K562 (cell line): Measurements from ENCODE around the gene B3GALT4. TPM values are rescaled to one million over a fixed set of nuclear protein-coding genes. Genes with fewer than 3 reads are reported as not detected.

Experiments used
- BRD9 ChIP-seq: fragments of 450-650 bp; IDR thresholded peaks from 2 replicates; pipeline ENCODE4 v1.6.1; 2018; ENCODE audit warnings: low read depth; ENCODE audit not compliant: partially characterized antibody
- EZH2 ChIP-seq: IDR thresholded peaks from 2 replicates; pipeline ENCODE4 v1.6.1; 2012; ENCODE audit warnings: low read depth, mild to moderate bottlenecking, inconsistent platforms, low read length, borderline replicate concordance
- KLF1 ChIP-seq: fragments of 450-650 bp; IDR thresholded peaks from 2 replicates; pipeline ENCODE4 v1.6.1; 2016; ENCODE audit warnings: missing genetic modification characterization, missing compliant biosample characterization
- LARP7 ChIP-seq: fragments of 450-650 bp; IDR thresholded peaks from 2 replicates; pipeline ENCODE4 v1.6.1; 2016
- PURB ChIP-seq: sonication (generic); formaldehyde crosslinking; IDR thresholded peaks from 2 replicates; pipeline ENCODE4 v1.9.0; 2021; ENCODE audit warnings: low read depth, mild to moderate bottlenecking, missing genetic modification reagents
- RBM34 ChIP-seq: fragments of 200-400 bp; formaldehyde crosslinking; IDR thresholded peaks from 2 replicates; pipeline ENCODE4 v1.6.1; 2018; ENCODE audit warnings: low read length, borderline replicate concordance; ENCODE audit not compliant: insufficient read depth
- RFX5 ChIP-seq: IDR thresholded peaks from 2 replicates; pipeline ENCODE4 v1.6.1; 2011; ENCODE audit warnings: low read depth, mild to moderate bottlenecking, improper control_type of control experiment, low read length
- XRCC5 ChIP-seq: fragments of 200-400 bp; formaldehyde crosslinking; IDR thresholded peaks from 2 replicates; pipeline ENCODE4 v1.6.1; 2017; ENCODE audit warnings: low read depth, mild to moderate bottlenecking, low read length
- ZNF121 ChIP-seq: sonication (generic); formaldehyde crosslinking; conservative IDR thresholded peaks from 2 replicates; pipeline ENCODE4 v1.8.0; 2022; ENCODE audit warnings: missing genetic modification reagents
- polyA plus RNA-seq, 8 experiments: library from polyadenylated mRNA; depleted of rRNA in 4 of 8; stranded (reverse) in 5 of 8; unstranded in 3 of 8; fragments of >200 nt; fragmentation: Nextera tagmentation in 2 of 8; fragmentation: Illumina TruSeq in 1 of 8; extraction: Ambion mirVana in 2 of 8; extraction: Trizol in 1 of 8; gene quantifications; 2 replicates each; pipeline versions ENCODE4 v1.2.1 to v1.2.3, GENCODE V29; 2011 to 2014; ENCODE audit warnings: inconsistent platforms in 1 of 8, missing spikeins in 1 of 8
- total RNA-seq, 7 experiments: library from RNA; depleted of rRNA in 6 of 7; stranded (reverse); fragments of >200 nt in 6 of 7; fragmentation: Illumina TruSeq in 2 of 7; extraction: Trizol in 2 of 7; gene quantifications; 2 replicates each; pipeline versions ENCODE4 v1.2.1 to v1.2.3, GENCODE V29; 2011 to 2021; ENCODE audit warnings: low replicate concordance in 1 of 7
- TF ChIP-seq, protein P1 (sequence below), 2 experiments: fragments of 450-650 bp in 1 of 2; sonication (generic) in 1 of 2; formaldehyde crosslinking in 1 of 2; IDR thresholded peaks; 2 replicates each; pipeline versions ENCODE4 v1.7.1 to v1.9.0; 2016 to 2022; ENCODE audit warnings: inconsistent platforms in 1 of 2, mild to moderate bottlenecking in 1 of 2, missing genetic modification reagents in 1 of 2
- TF ChIP-seq, protein P2 (sequence below): fragments of 250-450 bp; sonication (Bioruptor Pico); IDR thresholded peaks from 2 replicates; pipeline ENCODE4 v1.5.0; 2022; ENCODE audit warnings: mild to moderate bottlenecking

The B3GALT4 gene
- total and polyA plus RNA-seq, 9 of the 15 experiments (the other 6 are each of a cell fraction or from before 2014, with no cell fraction given), result 0.11 to 1.3 (median 0.53) TPM; not detected in 1

DNA sequence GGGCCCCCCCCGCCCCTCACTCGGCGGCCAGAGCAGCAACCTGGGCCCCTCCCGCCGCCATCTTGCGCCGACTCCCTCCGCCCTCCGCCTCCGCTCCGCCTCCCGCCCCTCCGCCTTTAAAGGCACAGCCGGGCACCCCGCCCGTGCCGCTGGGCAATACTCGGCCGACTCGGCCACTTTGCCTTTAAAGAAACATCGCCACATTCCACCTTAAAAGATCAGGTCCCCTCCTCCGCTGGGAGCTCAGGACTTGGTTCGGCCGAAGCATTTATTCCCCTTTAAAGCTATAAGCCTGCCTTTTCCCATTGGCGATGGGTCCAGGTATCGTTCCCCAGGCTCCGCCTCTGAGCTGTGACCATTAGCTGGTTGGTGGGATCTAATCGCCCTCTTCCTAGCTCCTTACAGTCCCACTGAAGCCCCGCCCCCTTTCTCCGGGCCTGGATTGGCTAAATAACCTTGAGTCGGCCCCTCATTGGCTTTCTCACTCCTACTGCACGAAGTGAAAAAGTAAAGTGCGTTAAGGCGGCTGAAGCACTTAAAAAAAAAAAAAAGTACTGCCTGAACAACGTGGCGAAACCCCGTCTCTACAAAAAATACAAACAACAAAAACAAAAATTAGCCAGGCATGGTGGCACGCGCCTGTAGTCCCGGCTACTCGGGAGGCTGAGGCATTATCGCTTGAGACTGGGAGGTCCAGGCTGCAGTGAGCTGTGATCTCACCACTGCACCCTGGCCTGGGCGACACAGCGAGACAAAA, 40.9 kb downstream of the B3GALT4 start, which contains the start of gene ZBTB22 (continued):
- TF ChIP-seq ZNF121 (peak; percentile 59; the same call in 1 of the 2 replicates), KLF1 (tag) (no peak), PURB (CRISPR knock-in tag) (no peak), XRCC5 (peak; percentile 32; the same call in 1 of the 2 replicates), LARP7 (0 out of 2 replicates have a peak, but pooled peaks have one; percentile 41), RFX5 (no peak), EZH2 (no peak), RBM34 (no peak), BRD9 (peak; percentile 69)
- TF ChIP-seq, protein P1, sequence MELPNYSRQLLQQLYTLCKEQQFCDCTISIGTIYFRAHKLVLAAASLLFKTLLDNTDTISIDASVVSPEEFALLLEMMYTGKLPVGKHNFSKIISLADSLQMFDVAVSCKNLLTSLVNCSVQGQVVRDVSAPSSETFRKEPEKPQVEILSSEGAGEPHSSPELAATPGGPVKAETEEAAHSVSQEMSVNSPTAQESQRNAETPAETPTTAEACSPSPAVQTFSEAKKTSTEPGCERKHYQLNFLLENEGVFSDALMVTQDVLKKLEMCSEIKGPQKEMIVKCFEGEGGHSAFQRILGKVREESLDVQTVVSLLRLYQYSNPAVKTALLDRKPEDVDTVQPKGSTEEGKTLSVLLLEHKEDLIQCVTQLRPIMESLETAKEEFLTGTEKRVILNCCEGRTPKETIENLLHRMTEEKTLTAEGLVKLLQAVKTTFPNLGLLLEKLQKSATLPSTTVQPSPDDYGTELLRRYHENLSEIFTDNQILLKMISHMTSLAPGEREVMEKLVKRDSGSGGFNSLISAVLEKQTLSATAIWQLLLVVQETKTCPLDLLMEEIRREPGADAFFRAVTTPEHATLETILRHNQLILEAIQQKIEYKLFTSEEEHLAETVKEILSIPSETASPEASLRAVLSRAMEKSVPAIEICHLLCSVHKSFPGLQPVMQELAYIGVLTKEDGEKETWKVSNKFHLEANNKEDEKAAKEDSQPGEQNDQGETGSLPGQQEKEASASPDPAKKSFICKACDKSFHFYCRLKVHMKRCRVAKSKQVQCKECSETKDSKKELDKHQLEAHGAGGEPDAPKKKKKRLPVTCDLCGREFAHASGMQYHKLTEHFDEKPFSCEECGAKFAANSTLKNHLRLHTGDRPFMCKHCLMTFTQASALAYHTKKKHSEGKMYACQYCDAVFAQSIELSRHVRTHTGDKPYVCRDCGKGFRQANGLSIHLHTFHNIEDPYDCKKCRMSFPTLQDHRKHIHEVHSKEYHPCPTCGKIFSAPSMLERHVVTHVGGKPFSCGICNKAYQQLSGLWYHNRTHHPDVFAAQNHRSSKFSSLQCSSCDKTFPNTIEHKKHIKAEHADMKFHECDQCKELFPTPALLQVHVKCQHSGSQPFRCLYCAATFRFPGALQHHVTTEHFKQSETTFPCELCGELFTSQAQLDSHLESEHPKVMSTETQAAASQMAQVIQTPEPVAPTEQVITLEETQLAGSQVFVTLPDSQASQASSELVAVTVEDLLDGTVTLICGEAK (IDR thresholded peaks at IDR 0.05), result peak; percentile 58
- TF ChIP-seq, protein P1 (CRISPR knock-in tag; IDR thresholded peaks at IDR 0.05), result no peak
- TF ChIP-seq, protein P2, sequence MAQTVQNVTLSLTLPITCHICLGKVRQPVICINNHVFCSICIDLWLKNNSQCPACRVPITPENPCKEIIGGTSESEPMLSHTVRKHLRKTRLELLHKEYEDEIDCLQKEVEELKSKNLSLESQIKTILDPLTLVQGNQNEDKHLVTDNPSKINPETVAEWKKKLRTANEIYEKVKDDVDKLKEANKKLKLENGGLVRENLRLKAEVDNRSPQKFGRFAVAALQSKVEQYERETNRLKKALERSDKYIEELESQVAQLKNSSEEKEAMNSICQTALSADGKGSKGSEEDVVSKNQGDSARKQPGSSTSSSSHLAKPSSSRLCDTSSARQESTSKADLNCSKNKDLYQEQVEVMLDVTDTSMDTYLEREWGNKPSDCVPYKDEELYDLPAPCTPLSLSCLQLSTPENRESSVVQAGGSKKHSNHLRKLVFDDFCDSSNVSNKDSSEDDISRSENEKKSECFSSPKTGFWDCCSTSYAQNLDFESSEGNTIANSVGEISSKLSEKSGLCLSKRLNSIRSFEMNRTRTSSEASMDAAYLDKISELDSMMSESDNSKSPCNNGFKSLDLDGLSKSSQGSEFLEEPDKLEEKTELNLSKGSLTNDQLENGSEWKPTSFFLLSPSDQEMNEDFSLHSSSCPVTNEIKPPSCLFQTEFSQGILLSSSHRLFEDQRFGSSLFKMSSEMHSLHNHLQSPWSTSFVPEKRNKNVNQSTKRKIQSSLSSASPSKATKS (CRISPR knock-in tag), result no peak
